Measurements from ENCODE around the gene IRGC.
"Not testable (repeated sequence)": the region's sequence is repeated elsewhere in the genome, so short reads cannot be mapped to it uniquely, and the experiment has no call there.

IRGC gene, protein sequence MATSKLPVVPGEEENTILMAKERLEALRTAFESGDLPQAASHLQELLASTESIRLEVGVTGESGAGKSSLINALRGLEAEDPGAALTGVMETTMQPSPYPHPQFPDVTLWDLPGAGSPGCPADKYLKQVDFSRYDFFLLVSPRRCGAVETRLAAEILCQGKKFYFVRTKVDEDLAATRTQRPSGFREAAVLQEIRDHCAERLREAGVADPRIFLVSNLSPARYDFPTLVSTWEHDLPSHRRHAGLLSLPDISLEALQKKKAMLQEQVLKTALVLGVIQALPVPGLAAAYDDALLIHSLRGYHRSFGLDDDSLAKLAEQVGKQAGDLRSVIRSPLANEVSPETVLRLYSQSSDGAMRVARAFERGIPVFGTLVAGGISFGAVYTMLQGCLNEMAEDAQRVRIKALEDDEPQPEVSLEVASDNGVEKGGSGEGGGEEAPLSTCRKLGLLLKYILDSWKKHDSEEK

GRCh38 chr19:43715776-43716175, at the start of gene IRGC:
IRGC (plus strand) TSS chr19:43716076; CDS start chr19:43718559, 2,483 bp downstream.
- DNase-seq: no peak

- no peak for DNase-seq
These were observed 48.6 kb upstream of the IRGC start for GRCh38 chr19:43667126-43667875.

DNA sequence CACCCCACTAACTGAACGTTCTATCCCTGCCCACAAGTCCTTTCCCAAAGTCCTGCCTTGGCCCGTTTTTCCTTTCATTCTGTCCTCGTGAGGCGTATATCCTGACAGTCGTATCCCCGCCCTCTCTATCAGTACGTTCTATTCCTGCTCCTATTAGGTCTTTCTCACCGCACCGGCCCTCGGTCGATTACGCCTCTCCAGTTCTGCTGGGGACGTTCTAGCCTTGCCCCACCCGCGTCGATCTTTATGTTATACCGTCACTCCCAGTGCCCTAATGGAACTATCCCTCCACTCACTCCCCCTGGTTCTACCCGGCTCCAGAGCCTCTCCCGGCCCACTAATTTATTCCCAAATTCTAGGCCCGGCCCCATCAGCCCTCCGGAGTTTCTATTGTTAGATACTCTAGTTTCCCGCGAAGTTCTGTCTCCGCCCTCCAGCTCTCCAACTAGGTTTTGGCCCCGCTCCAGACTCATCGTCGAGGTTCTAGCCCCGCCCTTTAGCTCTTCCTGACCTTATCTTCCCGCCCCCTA, 47.9 kb upstream of the IRGC start:
- no peak for DNase-seq

DNA sequence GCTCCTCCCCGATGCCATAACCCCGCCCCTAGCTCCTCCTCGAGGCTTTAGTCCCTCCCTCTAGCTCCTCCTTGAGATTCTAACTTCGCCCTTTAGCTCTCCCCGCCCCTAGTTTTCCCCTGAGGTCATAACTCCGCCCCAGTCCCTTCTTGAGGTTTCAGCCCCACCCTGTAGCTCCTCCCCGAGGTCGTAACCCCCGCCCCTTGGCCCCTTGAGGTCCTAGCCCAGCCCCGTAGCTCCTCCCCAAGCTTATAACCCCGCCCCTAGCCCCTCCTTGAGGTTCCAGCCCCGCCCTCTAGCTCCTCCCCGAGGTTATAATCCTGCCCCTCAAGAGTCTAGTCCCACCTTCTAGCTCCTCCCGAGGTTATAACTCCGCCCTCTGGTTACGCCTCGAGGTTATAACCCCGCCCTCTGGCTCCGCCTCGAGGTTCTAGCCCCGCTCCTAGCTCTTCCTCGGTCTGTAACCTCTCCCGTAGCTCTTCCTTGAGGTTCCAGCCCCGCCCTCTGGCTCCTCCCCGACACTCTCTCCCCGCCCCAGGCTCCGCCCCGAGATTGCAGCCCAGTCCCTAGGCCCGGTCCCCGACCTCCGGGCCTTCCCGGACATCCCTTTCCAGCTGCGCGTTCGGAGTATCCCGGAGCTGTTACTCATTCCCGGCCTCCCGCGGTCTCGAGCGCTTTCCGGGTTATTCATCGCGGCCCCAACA, 47.3 kb upstream of the IRGC start:
- peak; percentile 100 for DNase-seq

GRCh38 chr19:43672061-43672679, 43.7 kb upstream of the IRGC start:
- DNase-seq: no peak

DNA sequence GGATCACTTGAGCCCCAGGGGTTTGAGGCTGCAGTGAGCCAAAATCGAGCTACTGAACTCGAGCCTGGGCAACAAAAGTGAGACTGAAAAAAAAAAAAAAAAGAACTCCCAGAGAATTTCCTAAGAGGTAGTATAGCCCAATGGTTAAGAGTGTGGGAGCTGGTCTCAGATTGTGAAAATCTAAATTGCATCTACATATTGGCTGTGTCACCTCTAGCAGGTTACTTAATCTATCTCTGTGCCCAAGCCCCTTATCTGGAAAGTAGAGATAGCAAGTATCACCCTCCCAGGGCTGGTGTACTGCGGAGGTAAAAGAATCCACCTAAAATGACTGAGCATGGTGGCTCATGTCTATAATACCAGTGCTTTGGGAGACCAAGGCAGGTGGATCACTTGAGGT, 42.2 kb upstream of the IRGC start:
- DNase-seq: no peak

- peak; percentile 15 for DNase-seq
These were observed 41.7 kb upstream of the IRGC start for GRCh38 chr19:43674183-43674582.

GRCh38 chr19:43674596-43674995, 41.3 kb upstream of the IRGC start:
- peak; percentile 67 for DNase-seq

DNA sequence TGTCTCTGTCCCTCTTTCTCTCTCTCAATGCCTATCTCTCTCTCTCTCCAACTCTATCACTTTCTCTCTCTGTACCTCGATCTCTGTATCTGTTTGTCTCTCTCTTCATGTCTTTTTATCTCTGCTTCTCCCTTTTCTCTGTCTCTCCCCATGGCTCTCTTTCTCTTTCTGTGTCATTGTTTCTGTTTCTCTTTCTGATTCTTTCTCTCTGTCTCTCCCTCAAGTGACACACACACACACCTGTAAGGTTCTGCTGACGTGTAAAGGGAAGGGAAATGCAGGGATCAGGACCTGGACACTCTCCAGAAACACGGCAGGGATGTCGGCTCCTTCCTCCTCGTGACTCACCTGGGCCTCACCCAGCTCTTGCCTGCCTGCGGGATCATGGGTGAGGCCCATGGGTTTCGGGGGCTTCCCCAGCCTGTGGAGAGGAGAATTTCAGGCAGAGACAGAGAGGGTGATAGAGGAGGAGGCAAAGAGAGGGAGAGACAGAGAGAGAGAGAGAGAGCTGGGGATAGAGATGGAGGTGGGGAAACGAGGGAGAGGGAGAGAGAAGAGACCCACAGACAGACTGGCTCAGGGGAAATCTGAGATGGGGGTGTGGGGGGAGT, 40.5 kb upstream of the IRGC start:
- no peak for DNase-seq

DNA sequence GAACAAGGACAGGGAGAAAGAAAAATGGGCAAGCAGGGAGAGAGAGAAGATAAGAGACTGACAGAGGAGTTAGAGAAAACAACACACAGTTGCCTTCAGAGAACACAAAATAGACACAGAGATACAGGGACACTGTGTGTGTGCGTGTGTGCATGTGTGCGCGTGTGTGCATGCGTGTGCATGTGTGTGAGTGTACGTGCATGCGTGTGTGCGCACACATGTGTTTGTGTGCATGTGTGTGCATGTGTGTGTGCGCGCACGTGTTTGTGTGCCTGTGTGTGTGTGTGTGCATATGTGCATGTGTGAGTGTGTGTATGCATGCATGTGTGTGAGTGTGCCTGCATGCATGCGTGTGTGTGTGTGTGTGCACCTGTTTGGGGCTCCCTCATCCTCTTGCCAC, 40.0 kb upstream of the IRGC start:
- DNase-seq: no peak

- DNase-seq: no peak
These were observed 37.2 kb upstream of the IRGC start for GRCh38 chr19:43678512-43679261.

DNA sequence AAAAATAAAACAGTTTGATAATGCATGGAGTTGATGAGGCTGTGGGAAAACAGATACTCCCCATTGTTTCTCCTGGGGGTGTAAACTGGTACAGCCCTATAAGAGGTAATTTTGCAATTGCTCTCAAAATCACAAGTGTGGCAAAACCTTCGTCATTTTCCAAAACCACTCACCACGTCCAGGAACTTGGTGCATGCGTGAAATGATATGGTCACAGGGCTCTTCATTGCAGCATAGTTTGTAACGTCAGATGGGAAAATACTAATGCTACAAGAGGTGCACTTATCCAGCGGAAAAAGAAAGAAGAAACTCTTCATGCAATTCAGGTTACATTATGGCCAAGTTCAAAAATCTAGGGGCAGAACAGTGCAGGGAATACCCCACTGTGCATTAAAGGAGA, 34.1 kb upstream of the IRGC start:
- DNase-seq: peak; percentile 50

DNA sequence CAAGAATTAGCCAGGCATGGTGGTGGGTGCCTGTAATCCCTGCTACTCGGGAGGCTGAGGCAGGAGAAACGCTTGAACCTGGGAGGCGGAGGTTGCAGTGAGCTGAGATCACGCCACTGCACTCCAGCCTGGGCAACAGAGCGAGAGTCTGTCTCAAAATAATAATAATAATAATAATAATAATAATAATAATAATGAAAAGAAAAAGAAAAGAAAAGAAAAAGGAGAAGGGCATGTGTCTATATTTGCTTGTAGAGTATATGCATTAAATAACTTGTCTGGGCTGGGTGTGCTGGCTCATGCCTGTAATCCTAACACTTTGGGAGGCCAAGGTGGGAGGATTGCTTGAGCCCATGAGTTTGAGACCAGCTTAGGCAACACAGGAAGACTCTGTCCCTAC, 33.6 kb upstream of the IRGC start:
- not testable (repeated sequence) for DNase-seq

DNA sequence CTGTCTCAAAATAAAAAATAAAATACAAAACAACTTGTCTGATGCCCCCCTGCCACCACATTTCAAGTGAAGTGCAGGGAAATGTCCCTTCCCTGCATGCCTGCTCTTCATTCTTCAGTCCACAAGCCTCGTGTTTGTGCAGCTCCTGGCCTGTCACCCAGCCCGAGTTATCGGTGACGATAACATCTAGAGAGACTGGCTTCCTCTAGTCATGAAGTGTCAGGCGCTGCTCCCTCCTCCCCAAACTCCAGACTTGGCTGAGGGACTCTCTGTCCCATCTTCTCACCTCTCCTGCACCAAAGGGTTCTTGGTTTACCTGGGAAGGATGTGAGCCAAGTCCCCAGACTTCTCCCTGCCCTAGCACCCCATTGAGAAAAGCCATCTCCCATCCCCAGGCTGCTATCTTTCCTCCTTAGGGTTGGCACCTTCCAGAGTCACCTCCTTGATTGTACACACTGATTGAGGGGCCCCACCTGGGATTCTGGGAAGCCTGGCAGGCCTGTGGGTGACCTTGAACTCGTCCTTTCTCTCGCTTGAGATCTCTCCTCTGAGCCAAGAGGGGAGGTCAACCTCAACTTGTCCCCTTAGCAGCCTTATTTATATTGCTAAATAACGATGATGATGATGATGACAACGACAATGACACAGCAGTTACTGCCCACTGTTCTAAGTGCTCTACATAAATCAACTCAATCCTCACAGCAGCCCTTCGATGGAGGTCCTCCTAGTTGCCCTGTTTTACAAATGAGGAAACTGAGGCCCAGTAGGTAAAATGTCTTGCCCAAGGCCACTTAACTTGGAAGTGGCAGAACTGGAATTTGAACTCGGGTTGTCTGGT, 32.8 kb upstream of the IRGC start:
- DNase-seq: peak; percentile 48

DNA sequence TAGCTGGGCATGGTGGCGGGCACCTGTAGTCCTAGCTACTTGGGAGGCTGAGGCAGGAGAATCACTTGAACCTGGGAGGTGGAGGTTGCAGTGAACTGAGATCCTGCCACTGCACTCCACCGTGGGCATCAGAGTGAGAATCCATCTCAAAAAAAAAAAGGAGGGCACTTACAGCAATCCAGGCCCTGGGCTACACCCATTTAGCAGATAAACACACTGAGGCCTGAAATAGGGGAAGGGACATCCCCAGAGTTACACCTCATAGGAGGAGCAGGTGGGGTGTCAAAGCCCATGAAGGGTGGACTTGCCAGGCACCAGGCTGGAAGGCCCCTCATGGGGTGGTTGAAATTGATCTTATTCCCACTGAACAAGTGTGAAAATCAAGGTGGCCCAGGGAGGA, 32.0 kb upstream of the IRGC start:
- DNase-seq: no peak

- peak; percentile 55 for DNase-seq
These were observed 31.6 kb upstream of the IRGC start for GRCh38 chr19:43684326-43684725.

GRCh38 chr19:43687660-43687997, 28.2 kb upstream of the IRGC start:
- DNase-seq: no peak

GRCh38 chr19:43688059-43688701, 27.7 kb upstream of the IRGC start:
- no peak for DNase-seq

DNA sequence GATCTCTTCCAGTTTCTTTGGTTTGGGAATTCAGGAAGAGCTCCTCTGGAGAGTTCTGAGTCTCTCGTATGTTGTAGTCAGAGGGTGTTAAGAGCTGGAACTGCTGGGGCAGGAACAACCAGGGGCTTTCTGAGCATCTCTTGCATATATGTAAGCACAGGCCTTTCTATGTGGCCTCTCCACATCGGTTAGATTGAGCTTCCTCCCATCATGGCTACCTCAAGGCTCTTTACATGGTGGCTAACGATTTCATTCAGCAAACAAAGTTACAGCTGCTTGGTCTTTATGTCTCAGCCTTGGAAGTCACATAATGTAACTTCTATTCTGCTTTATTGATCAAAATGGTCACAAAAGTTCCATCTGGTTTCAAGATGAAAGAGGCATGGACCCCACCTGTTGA, 25.4 kb upstream of the IRGC start:
- no peak for DNase-seq

DNA sequence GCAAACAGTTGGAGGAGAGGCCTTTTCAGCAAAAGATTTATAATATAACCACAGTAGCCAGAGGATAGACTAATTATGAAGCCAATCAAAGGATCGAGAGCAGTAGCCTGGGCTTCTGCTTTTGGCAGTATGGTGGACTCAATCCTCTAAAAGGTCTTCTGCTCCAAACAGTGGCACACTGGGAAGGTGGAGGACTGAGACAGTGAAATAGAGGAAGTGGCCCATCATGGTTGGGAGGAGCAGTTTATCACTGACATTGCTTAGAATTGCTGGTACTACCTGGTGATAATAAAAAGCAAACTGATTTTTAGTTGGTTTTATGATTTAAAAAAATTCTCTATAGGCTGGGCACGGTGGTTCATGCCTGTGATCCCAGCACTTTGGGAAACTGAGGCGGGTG, 25.0 kb upstream of the IRGC start:
- DNase-seq: no peak
